ENCODE measurements around the gene RPRD1B.

RPRD1B gene

GRCh38 chr20:38033330-38034107, at the start of gene RPRD1B, which contains the start of gene TTI1:
TSS of gene RPRD1B (plus strand) at chr20:38033746. CDS start at chr20:38033948, 202 bp downstream.
TSS of gene TTI1 (minus strand) at chr20:38033456. CDS start at chr20:38013816, 19,640 bp downstream.
- DNase-seq: peak; percentile 95

GRCh38 chr20:37984018-37984785, 49.3 kb upstream of the RPRD1B start:
- no peak for DNase-seq

GRCh38 chr20:37986044-37986858, 47.3 kb upstream of the RPRD1B start:
- DNase-seq: no peak

GRCh38 chr20:37986873-37987601, 46.5 kb upstream of the RPRD1B start:
- DNase-seq: no peak

GRCh38 chr20:37987602-37988290, 45.8 kb upstream of the RPRD1B start:
- DNase-seq: no peak

- no peak for DNase-seq
These were observed 45.1 kb upstream of the RPRD1B start for GRCh38 chr20:37988306-37988954.

GRCh38 chr20:37989601-37990295, 43.8 kb upstream of the RPRD1B start:
- DNase-seq: no peak

- DNase-seq: peak; percentile 94
These were observed 42.9 kb upstream of the RPRD1B start for GRCh38 chr20:37990571-37991151.

- DNase-seq: peak; percentile 20
These were observed 42.2 kb upstream of the RPRD1B start for GRCh38 chr20:37991157-37991866.

GRCh38 chr20:37991908-37992307, 41.6 kb upstream of the RPRD1B start:
- DNase-seq: no peak

GRCh38 chr20:37992802-37993409, 40.6 kb upstream of the RPRD1B start:
- DNase-seq: peak; percentile 77

GRCh38 chr20:37994512-37994911, 39.0 kb upstream of the RPRD1B start:
- DNase-seq: no peak

GRCh38 chr20:37995856-37996605, 37.5 kb upstream of the RPRD1B start:
- no peak for DNase-seq

- DNase-seq: no peak
These were observed 36.0 kb upstream of the RPRD1B start for GRCh38 chr20:37997516-37997915.

- DNase-seq: no peak
These were observed 33.9 kb upstream of the RPRD1B start for GRCh38 chr20:37999526-38000263.

GRCh38 chr20:38000293-38000692, 33.3 kb upstream of the RPRD1B start:
- DNase-seq: no peak

GRCh38 chr20:38001173-38001875, 32.2 kb upstream of the RPRD1B start:
- DNase-seq: no peak

All from OCI-M1 (cell line).